GM21447 (cell line): ENCODE data around the gene ASXL3.

Source experiments
- ATAC-seq: cut with Tn5 transposase; IDR thresholded peaks from one replicate; pipeline ENCODE4 v1.9.1; 2021; ENCODE audit not compliant: unreplicated experiment

The ASXL3 gene

GRCh38 chr18:33581856-33582255 is 3.8 kb downstream of the ASXL3 start:
- no peak for ATAC-seq

- no peak for ATAC-seq
These were observed 5.9 kb downstream of the ASXL3 start for GRCh38 chr18:33583901-33584300.

GRCh38 chr18:33584548-33585430 is 6.8 kb downstream of the ASXL3 start:
- no peak for ATAC-seq

GRCh38 chr18:33585431-33585775 is 7.4 kb downstream of the ASXL3 start:
- no peak for ATAC-seq

GRCh38 chr18:33588361-33588760 is 10.3 kb downstream of the ASXL3 start:
- ATAC-seq: no peak

- ATAC-seq: no peak
These were observed 15.2 kb downstream of the ASXL3 start for GRCh38 chr18:33593261-33593660.

- ATAC-seq: no peak
These were observed 16.8 kb downstream of the ASXL3 start for GRCh38 chr18:33594799-33595198.

GRCh38 chr18:33596178-33596854 is 18.3 kb downstream of the ASXL3 start:
- no peak for ATAC-seq

- no peak for ATAC-seq
These were observed 22.8 kb downstream of the ASXL3 start for GRCh38 chr18:33600846-33601245.

- no peak for ATAC-seq
These were observed 25.4 kb downstream of the ASXL3 start for GRCh38 chr18:33603454-33603853.

GRCh38 chr18:33605250-33605649 is 27.2 kb downstream of the ASXL3 start:
- ATAC-seq: no peak

- no peak for ATAC-seq
These were observed 28.6 kb downstream of the ASXL3 start for GRCh38 chr18:33606621-33607020.

GRCh38 chr18:33611525-33612135 is 33.6 kb downstream of the ASXL3 start:
- ATAC-seq: no peak

- ATAC-seq: no peak
These were observed 34.6 kb downstream of the ASXL3 start for GRCh38 chr18:33612632-33613031.

- ATAC-seq: no peak
These were observed 38.5 kb downstream of the ASXL3 start for GRCh38 chr18:33616556-33616955.

GRCh38 chr18:33627114-33627513 is 49.1 kb downstream of the ASXL3 start:
- ATAC-seq: no peak

- ATAC-seq: no peak
These were observed 52.5 kb downstream of the ASXL3 start for GRCh38 chr18:33630476-33630875.

- ATAC-seq: no peak
These were observed 63.1 kb downstream of the ASXL3 start for GRCh38 chr18:33641141-33641540.

- ATAC-seq: no peak
These were observed 66.5 kb downstream of the ASXL3 start for GRCh38 chr18:33644494-33644893.

- no peak for ATAC-seq
These were observed 69.3 kb downstream of the ASXL3 start for GRCh38 chr18:33647365-33647764.

GRCh38 chr18:33652635-33653034 is 74.6 kb downstream of the ASXL3 start:
- ATAC-seq: no peak

- ATAC-seq: no peak
These were observed 75.2 kb downstream of the ASXL3 start for GRCh38 chr18:33653231-33653630.
